ENCODE measurements around the gene ZNF335.

Gene ZNF335

DNA sequence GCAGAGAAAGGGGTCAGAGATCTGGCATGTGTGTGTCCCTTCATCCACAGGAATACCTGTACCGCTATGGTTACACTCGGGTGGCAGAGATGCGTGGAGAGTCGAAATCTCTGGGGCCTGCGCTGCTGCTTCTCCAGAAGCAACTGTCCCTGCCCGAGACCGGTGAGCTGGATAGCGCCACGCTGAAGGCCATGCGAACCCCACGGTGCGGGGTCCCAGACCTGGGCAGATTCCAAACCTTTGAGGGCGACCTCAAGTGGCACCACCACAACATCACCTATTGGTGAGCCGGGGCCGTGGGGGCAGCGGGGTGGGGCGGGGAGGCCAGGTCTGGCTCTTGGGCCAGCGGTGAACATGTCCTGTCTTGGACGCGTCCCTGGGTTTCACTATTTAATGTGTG is 37.8 kb upstream of the ZNF335 start:
- DNase-seq (ENCODE audit: low read depth), result no peak
- H3K4me3 ChIP-seq (ENCODE audit: low read depth, low read length), result no peak overlapping the region
- TF ChIP-seq, protein P1, sequence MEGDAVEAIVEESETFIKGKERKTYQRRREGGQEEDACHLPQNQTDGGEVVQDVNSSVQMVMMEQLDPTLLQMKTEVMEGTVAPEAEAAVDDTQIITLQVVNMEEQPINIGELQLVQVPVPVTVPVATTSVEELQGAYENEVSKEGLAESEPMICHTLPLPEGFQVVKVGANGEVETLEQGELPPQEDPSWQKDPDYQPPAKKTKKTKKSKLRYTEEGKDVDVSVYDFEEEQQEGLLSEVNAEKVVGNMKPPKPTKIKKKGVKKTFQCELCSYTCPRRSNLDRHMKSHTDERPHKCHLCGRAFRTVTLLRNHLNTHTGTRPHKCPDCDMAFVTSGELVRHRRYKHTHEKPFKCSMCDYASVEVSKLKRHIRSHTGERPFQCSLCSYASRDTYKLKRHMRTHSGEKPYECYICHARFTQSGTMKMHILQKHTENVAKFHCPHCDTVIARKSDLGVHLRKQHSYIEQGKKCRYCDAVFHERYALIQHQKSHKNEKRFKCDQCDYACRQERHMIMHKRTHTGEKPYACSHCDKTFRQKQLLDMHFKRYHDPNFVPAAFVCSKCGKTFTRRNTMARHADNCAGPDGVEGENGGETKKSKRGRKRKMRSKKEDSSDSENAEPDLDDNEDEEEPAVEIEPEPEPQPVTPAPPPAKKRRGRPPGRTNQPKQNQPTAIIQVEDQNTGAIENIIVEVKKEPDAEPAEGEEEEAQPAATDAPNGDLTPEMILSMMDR (IDR thresholded peaks at IDR 0.05; ENCODE audit: low read depth, low read length, missing control alignments), result no peak

DNA sequence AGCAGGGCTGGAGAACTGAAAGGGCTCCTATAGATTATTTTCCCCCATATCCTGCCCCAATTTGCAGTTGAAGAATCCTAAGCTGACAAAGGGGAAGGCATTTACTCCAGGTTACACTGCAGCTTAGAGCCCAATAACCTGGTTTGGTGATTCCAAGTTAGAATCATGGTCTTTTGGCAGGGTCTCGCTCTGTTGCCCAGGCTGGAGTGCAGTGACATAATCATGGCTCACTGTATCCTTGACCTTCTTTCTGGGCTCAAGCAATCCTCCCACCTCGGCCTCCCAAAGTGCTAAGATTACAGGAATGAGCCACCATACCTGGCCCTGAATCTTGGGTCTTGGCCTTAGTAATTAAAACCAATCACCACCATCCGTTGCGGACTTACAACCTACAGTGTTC is 35.7 kb upstream of the ZNF335 start:
- TF ChIP-seq, protein P1 (IDR thresholded peaks at IDR 0.05; ENCODE audit: low read depth, low read length, missing control alignments), result no peak
- no peak overlapping the region for H3K4me3 ChIP-seq (ENCODE audit: low read depth, low read length)
- no peak for DNase-seq (ENCODE audit: low read depth)

GRCh38 chr20:46006964-46007363 is 35.0 kb upstream of the ZNF335 start:
- DNase-seq (ENCODE audit: low read depth), result no peak
- TF ChIP-seq, protein P1 (IDR thresholded peaks at IDR 0.05; ENCODE audit: low read depth, low read length, missing control alignments), result no peak
- H3K4me3 ChIP-seq (ENCODE audit: low read depth, low read length), result no peak overlapping the region

GRCh38 chr20:46006022-46006705 is 34.2 kb upstream of the ZNF335 start:
- TF ChIP-seq, protein P1 (IDR thresholded peaks at IDR 0.05; ENCODE audit: low read depth, low read length, missing control alignments), result no peak
- no peak for DNase-seq (ENCODE audit: low read depth)
- no peak overlapping the region for H3K4me3 ChIP-seq (ENCODE audit: low read depth, low read length)

DNA sequence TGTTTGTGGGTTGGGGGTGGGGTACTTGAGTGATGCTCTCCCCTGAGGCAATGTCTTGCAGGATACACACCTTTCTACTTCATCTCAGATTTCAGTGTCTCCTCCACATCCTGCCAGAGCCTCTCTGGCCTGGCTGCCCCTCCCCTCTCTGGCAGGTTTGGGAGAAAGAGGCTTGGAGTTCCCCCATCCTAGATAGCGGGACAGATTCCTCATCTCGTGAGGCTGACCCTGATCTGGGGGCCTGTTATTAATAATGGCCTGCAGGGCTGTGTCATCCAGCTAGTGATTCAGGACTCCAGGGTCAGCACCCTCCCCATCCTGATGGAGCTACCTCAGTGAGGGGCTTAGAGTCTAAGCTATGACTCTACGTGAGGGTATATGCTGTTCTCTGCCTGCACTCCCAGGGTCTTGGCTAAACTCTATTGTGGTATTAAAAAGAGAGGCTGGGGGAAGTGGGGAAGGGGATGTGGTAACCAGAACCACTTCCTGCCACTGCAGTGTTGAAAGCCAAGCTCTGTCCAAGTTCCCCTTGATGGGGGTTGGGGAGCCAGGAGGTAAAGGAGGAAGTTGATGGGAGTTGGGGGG is 33.0 kb upstream of the ZNF335 start:
- DNase-seq (ENCODE audit: low read depth), result no peak
- TF ChIP-seq, protein P1 (IDR thresholded peaks at IDR 0.05; ENCODE audit: low read depth, low read length, missing control alignments), result no peak
- H3K4me3 ChIP-seq (ENCODE audit: low read depth, low read length), result no peak overlapping the region

- H3K4me3 ChIP-seq (ENCODE audit: low read depth, low read length), result no peak overlapping the region
- no peak for DNase-seq (ENCODE audit: low read depth)
- TF ChIP-seq, protein P1 (IDR thresholded peaks at IDR 0.05; ENCODE audit: low read depth, low read length, missing control alignments), result no peak
Observed at GRCh38 chr20:46004187-46004586, 32.2 kb upstream of the ZNF335 start.

DNA sequence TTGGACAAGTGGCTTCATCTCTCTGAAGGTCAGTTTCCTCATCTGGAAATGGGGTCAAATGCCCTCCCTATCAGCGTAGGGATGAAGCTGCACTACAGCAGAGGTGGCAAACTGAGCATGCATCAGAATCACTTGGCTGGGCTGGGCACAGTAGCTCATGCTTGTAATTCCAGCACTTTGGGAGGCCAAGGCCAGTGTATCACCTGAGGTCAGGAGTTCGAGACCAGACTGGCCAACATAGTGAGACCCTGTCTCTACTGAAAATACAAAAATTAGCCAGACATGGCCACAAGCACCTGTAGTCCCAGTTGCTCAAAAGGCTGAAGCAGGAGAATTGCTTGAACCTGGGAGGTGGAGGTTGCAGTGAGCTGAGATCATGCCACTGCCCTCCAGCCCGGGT is 30.0 kb upstream of the ZNF335 start:
- H3K4me3 ChIP-seq (ENCODE audit: low read depth, low read length), result no peak overlapping the region
- DNase-seq (ENCODE audit: low read depth), result no peak
- TF ChIP-seq, protein P1 (IDR thresholded peaks at IDR 0.05; ENCODE audit: low read depth, low read length, missing control alignments), result no peak

Data from GM12864 (cell line).